NAMALWA (cell line): ENCODE results near the gene IL1F10.
"Not testable (repeated sequence)": the region's sequence is repeated elsewhere in the genome, so short reads cannot be mapped to it uniquely, and the experiment has no call there.

Experiments
- DNase-seq: peaks from one replicate; pipeline ENCODE4 v3.0.0-alpha.2; 2015; ENCODE audit warnings: low spot score

Gene IL1F10

DNA sequence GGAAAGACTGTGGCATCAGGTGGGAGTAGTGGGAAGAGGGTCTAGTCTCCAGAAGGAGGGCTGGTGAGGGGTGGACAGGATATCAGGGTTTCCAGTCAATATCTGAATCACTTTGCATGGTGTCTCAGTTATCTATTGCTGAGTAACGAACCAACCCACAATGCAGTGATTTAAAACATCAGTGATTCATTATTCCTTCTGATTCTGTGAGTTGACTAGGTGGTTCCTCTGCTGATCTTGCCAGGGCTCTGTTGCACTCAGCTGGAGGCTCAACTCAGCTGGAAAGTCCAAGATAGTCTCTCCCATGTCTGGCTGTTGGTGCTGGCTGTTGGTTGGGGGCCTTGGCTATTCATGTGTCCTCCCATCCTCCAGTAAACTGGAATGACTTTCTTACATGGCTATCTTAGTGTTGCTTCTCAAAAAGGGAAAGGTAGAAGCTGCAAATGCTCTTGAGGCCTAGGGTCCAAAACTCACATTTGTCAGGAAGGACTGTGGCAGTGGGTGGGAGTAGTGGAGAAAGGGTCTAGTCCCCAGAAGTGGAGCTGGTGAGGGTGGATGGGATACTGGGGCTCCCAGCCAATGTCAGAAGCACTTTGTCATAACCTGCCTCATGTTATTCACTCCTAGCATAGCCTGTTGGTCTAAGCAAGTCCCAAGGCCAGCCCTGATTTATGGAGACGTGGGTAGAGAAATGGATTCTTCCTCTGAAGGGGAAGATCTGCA, 13.9 kb downstream of the IL1F10 start:
- no peak for DNase-seq

DNA sequence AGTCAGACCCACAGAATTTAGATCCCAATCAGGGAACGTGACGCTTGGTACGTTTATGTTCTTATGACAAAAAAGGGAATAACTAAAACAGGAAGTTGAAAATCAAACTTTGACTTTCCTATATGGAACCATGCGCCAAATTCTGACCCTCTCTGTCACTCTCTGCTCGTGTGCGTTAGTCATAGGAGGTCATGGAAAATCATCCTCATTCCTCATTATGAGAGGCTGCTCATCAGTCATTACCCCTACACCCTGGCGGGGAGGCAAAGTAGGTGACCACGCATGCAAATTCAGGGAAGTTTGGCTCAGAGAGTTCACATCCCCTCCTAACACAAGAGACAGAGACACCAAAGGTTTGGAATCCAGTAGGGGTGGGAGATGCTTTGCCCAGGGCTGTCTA, 15.5 kb downstream of the IL1F10 start:
- no peak for DNase-seq

DNA sequence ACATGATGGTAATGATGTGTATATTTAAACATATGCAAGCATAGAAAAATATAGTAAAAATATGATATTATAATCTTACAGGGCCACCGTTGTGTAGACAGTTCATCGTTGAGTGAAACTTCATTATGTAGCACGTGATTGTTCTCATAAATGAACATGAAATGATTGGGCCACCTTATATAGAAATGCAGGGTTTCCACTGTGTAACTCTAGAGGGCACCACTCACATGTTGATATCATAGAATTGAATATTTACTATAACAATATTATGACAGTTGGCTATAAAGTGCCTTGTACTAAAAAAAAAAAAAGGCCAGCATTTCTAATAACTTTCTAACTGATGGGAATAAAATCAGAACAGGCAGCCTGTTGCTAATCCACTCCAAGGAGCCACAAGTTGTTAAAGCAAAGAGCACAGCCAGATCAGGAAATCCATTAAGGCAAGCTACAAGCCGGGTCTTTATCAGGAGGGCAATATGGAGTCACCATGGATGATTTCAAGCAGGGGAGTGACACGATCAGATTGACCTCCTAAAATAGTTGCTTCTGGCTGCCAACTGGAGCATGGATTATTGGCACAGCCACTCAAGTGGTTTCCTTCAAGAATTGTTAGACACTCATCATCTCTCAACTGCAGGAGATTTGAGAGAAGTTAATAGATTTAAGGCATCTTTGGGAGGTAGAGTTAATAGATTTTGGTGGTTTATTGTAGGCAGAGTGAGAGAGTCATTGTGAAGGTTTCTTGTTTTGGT, 16.7 kb downstream of the IL1F10 start:
- peak; percentile 40 for DNase-seq

DNA sequence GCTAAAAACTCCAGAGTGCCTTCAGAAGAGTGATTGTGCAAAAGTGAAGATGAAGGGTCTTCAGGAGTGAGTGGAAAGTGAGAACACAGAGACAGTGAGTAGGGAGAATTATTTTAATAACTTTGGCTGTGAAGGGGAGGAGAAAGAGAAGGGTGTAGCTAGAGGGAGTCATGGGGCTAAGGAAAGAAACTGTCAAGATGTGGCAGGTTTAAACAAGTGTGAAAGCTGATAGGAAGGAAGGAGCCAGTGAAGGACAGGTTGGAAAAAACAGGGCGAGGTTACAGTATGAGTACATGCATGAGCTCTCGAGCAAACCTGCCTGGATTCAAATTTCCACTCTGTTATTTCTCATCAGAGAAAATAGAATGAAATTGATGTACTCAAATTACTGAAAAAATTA, 17.8 kb downstream of the IL1F10 start:
- no peak for DNase-seq

DNA sequence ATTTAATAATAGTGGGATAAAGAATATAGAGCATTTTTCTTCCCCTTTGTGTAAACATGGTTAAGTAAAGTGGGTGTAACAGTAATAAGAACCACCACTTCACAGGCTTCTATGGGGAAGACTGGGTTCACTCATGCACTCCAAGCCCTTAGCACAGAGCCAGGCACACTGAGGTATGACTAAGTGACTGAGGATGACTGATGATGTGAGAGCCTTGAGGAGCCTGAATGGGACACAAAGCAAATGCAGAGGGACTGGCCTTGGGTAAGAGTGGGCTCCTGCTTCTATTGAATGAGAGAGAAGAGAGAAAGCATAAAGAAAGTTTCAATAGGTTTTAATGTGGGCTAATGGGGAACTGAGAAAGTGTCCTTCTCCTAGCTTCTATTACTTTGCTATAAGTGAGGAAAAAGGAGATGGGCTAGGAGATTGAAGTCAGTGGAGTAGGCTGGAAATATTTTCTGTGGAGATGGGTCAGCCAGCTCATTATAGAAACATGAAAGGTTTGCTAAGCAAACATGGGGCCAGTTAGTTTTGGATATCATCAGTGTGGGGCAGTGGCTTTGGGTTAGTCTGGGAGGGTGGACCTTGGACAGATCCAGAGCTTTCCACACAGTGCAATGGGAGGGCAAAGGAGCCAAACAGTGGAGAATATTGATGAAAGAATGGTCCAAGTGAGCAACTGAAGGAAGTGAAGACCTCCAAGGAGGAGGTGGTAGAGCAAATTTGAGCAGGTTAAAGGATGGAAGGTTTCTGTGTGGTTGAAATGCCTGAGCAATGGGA, 20.6 kb downstream of the IL1F10 start:
- DNase-seq, result no peak

DNA sequence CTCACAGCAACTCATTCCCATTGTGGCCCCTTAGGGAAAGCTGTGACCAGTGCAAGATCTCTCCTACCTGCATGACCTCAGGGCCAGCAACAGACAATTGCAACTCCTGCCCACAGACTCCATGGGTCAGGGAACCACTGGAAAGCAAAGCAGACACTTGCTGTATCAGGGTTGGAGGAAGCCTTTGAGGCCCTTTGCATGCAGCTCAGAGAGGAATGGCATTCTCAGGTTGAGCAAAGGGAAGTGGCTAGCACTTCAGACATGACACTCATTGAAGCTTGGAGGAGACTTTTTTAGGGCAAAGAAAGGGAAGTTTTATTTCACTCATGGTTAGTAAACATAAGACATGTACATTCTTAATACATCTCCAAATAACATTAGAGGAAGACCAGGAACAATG, 22.1 kb downstream of the IL1F10 start:
- no peak for DNase-seq

DNA sequence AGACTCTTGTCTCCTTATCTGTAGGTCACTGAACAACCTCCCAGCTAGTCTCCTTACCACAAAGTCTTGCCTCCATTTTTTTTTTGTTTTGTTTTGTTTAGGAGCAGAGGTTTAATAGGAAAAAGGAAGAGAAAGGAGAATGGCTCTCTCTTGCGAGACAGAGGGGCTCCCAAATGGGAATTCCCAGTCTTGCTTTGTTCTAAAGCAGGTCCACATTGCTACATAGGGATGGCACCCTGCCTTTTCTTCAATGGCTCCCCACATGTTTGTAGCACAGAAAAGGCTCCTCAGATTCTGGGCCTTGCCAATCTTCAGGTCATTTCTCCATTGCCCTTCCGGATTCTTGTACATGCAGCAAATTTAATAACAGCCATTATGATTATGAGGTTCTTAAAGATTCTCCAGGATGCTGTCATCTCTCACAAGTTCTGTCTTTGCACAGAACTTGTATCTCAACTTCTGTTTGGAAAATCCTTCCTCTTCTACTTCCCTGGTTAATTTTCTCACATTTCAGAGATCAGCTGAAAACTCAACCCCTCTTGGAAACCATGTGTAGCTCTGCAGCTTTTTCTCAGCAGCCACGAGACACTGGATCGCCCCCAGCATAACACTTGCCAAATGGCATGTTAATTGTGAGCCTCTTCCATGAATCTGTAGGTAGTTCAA, 23.6 kb downstream of the IL1F10 start:
- no peak for DNase-seq

DNA sequence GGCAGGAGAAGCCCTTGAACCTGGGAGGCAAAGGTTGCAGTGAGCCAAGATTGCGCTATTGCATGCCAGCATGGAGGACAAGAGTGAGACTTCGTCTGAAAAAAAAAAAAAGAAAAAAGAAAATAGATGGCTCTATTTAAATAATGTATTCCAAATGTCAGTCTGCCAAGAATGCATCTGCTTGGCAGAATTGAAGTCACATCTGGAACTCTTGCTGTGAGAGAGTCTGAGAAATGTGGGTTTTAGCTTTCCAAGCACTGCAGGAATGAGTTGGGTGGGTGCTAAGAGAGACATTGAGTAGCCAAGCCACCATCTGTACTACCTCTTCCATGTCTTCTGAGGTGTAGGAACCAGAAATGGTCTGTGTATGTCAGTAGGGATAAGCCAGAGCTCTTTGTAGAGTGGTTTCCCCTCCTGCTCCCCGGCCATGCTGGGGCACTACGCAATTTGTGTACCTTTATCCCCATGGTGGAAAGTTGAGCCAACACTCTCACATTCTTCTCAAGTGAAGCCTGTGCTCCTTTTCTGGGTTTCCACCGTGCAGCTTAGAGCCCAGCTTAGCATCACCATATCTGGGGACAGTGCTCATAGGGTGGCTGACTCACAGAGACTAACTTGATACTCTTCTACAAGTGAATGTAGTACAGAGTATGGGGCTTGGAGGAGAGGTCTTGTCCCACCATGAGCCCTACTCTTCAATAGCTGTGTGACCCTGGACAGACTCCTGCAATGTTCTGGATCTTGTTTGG, 25.3 kb downstream of the IL1F10 start:
- DNase-seq, result no peak

DNA sequence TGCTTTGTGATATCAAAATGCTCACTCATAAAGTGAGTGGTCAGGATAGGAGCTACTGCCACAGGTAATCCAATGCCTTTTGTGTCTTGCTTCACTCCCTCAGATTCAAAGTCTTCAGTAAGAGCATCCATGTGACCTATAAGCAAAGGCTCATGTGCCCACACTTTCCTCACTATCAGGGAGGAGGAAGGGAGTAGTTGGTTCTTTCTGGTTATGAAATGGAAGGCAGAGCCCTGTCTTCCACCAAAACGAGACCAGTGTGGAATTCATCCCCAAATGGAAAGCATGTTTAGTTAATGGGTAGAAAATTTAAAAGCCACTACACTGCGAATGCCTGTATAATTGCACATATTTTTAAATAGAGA, 25.8 kb downstream of the IL1F10 start:
- DNase-seq, result no peak

DNA sequence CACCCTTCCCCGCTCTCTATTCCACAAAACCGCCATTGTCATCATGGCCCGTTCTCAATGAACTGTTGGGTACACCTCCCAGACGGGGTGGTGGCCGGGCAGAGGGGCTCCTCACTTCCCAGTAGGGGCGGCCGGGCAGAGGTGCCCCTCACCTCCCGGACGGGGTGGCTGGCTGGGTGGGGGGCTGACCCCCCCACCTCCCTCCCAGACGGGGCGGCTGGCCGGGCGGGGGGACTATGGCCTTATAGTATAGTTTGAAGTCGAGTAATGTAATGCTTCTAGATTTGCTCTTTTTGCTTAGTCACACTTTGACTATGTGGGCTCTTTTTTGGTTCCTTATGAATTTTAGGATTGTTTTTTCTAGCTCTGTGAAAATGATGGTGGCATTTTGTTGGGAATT, 28.5 kb downstream of the IL1F10 start:
- DNase-seq, result not testable (repeated sequence)

DNA sequence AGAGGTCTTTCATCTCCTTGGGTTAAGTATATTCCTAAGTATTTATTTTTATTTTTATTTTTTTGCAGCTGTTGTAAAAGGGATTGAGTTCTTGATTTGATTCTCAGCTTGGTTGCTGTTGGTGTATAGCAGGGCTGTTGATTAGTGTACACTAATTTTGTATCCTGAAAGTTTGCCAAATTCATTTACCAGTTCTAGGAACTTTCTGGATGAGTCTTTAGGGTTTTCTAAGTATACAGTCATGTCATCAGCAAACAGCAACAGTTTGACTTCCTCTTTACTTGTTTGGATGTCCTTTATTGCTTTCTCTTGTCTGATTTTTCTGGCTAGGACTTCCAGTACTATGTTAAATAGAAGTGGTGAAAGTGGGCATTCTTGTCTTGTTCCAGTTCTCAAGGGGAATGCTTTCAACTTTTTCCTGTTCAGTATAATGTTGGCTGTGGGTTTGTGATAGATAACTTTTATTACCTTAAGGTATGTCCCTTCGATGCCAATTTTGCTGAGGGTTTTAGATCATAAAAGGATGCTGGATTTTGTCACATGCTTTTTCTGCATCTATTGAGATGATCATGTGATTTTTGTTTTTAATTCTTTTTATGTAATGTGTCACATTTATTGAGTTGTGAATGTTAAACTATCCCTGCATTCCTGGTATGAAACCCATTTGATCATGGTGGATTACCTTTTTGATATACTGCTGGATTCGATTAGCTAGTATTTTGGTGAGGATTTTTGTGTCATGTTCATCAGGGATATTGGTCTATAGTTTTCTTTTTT, 29.3 kb downstream of the IL1F10 start:
- not testable (repeated sequence) for DNase-seq

DNA sequence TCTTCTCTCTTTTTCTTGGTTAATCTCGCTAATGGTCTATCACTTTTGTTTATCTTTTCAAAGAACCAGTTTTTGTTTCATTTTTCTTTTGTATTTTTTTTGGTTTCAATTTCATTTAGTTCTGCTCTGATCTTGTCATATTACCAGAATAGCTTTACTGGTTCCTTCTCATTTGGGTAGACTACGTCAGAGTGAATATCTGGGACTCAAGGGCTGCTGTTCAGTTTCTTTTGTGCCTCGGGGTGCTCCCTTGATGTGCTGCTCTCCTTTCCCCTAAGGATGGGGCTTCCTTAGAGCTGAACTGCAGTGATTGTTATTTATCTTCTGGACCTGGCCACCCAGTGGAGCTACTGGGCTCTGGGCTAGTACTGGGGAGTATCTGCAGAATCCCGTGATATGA, 30.3 kb downstream of the IL1F10 start:
- no peak for DNase-seq

DNA sequence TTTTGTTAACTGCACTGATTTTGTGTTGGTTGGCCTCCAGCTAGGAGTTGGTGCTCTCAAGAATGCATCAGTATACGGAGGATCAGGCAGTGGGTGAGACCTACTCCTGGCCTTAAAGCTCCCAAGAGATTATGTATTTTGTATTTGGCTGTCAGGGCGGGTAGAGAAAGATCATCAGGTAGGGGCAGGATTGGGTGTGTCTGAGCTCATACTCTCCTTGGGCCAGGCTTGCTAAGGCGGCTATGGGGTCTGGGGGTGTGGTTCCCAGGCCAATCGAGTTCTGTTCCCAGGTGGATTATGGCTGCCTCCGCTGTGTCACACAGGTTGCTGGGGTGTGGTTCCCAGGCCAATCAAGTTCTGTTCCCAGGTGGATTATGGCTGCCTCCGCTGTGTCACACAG, 30.8 kb downstream of the IL1F10 start:
- DNase-seq, result no peak

DNA sequence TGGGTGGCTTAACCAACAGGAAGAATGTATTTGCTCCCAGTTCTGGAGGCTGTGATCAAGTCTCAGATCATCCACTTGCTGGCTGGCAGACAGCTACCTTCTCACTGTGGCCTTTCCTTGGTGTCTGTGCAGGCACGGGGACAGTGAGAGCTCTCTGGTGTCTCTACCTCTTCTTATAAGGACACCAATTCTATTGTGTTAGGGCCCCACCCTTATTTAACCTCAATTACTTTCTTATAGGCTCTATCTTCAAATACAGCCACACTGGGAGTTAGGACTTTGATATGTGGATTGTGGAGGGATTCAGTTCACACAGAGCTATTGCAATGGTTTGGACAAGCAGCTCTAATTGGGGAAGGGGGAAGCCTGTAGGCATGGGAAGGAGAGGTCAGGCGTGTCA, 34.4 kb downstream of the IL1F10 start:
- DNase-seq, result no peak

DNA sequence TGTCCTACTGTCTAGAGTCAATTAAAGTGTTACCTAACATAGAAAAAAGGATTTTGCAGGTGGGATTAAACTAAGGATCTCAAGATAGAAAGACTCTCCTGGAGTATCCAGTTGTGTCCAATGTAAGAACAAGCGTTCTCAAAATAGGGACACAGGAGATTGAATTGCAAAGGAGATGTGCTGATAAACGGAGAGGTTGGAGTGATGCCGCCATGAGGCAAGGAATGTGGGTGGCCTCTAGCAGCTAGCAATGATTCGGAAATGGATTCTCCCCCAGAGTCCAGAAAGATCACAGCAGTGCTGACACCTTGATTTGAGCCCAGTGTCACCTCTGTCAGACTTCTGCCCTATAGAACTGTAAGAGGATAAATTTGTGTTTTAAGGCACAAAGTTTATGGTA, 35.5 kb downstream of the IL1F10 start:
- no peak for DNase-seq

DNA sequence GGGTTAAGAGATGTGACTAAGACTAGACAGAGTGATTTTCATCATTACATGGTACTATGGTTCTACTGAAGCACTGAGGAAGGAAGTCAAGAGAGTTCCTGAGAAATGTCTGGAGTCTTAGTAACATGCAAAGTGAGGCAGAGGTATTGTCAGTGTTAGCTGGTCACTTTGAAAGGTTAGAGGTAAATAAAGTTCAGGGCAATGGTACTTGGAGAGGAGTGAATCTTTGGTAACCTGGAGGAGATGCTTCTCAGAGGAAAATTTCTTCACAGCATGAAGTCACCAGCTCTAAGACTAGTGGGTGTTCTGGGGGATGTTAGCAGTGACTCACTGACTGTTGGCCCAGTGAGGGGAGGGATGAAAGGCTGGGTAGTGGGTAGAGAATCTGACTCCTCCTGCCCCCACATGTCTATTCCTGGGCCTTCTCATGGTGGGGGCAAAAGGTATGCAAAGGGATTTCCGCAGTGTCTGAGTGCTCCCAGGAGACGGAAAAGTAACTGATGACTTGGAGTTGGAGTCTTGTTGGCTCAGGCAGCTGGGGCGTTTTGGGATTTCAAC, 36.4 kb downstream of the IL1F10 start:
- DNase-seq, result no peak

DNA sequence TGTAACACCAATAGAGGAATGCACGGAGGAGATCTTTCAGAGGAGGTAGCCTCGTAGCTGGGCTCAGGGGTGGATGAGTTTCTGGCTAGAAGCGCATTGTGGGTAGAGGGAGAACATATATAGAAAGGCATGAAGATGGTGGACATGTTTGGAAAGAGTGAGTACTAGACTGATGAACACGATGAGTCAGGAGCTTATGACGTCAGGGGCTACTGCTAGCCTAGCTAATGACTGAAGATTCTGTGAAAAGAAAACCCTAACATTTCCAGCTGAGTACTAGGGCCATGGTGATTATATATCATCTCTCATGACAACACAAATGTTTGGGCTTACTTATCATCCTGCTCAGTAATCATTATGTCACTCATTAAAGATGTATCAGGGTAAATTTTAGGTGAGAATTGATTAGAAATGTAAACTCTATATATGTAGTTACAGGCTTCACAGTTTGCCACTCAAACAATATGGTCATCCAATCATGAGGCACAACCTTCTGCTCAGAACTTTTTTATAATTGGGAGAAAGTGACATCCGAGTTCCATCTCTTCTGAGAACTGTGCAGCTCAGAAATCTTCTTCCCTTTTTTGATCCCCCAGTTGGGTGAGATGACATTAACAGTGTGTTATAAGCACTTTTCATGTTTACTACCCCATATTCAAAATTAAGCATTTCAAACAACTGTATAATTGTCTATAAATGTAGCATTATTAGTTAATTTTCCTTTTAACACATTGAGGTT, 37.4 kb downstream of the IL1F10 start:
- no peak for DNase-seq

DNA sequence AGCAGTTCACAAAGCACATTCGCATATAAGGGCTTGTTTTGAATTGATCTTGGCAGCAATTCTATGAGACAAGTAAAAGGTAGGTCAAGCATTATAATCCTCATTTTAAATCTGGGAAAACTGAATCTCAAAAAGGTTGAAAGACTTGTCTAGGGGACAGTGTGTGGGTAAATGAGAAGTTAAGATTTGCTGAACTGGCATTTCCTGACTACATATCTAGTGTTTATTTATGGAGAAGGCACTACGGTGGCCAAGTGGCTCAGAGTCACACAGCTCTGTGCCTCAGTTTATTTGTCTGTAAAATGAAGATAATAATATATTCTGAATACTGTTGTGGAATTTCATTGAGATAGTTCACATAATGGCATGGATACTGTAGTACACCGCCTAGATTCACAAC, 43.4 kb downstream of the IL1F10 start:
- DNase-seq, result no peak

DNA sequence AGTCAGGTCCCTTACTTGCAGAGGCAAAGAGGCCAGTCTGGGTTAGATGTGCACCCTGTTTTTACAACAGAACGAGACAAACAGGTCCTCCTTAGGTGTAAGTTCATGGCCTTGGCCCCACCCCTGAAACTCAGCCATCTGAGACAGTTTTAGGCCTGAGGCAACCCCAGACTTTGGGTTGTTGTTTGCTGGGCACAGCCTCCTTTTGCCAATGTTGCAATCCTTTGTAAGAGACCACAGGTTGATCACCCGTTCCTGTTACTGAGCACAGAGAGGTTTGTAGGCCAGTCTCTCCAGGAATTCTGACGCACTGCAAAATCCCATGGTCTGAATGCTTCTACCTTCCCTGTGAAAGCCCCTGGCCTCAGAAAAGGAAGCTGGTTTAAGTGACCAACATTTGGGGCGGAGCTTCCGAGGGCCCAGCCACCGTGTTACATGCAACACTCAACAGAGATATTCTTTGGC, 44.1 kb downstream of the IL1F10 start:
- no peak for DNase-seq

DNA sequence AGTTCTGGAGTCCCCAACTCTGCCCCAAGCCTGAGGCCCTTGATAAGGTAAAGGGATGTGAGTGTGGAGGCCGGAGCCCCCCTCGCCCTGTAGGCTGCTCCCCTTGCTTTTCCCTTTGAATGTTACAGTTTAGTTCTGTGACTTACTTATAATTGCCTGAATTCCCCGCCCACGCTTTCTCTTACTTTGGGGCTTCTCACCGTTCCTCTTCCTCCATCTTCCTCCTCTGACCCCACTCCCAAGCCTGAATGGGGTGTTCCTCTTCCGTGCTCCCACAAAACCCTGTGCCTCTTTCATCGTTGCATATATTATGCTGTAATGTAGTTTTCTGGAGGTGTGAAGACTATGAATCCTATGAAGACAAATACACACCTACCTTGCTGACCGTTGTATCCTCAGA, 44.7 kb downstream of the IL1F10 start:
- no peak for DNase-seq
